A673 (cell line): Measurements from ENCODE around the gene ZNF599. TPM values are rescaled to one million over a fixed set of nuclear protein-coding genes. Genes with fewer than 3 reads are reported as not detected.
A peak's percentile ranks its signal among the peaks of the same experiment; 100 is the strongest.

Experiments
- BruUV-seq: library from RNA; stranded (reverse); fragments of 400-500 nt; replicated peaks from 2 replicates; lab custom pipeline; 2021; lab: Mats Ljungman, UMichigan
- CTCF ChIA-PET: fragments of 300-600 bp; sonication (Branson Sonifier 250); formaldehyde crosslinking; loops from one replicate; lab custom pipeline; 2022; ENCODE audit warnings: antibody characterized with exemption; lab: Charles Lee
- POLR2A ChIA-PET: fragments of 300-600 bp; sonication (Branson Sonifier 250); formaldehyde crosslinking; loops from one replicate; lab custom pipeline; 2022; ENCODE audit warnings: antibody characterized with exemption; ENCODE audit not compliant: low non-redundant PET; lab: Charles Lee
- DNase-seq: peaks from one replicate; pipeline ENCODE4 v3.0.0-alpha.2; 2015; ENCODE audit warnings: low spot score
- H3K27ac ChIP-seq: fragments of 200-600 bp; sonication (generic); 2 replicates; pipeline ENCODE4 v1.5.1; 2016; ENCODE audit warnings: mixed run types, low read depth, mild to moderate bottlenecking, mixed read lengths, antibody characterized with exemption, low read length; ENCODE audit not compliant: poor library complexity, severe bottlenecking
- H3K27me3 ChIP-seq: fragments of 200-600 bp; sonication (generic); replicated peaks from 2 replicates; pipeline ENCODE4 v1.6.1; 2017; ENCODE audit warnings: mixed run types, low read depth, mild to moderate bottlenecking, mixed read lengths, antibody characterized with exemption, low read length; ENCODE audit not compliant: insufficient read depth, poor library complexity
- H3K36me3 ChIP-seq: fragments of 200-600 bp; sonication (generic); 2 replicates; pipeline ENCODE4 v1.6.1; 2016; ENCODE audit warnings: mixed run types, mild to moderate bottlenecking, mixed read lengths, antibody characterized with exemption, low read length; ENCODE audit not compliant: insufficient read depth, poor library complexity, severe bottlenecking
- H3K4me1 ChIP-seq: fragments of 200-600 bp; sonication (generic); 2 replicates; pipeline ENCODE4 v1.6.1; 2017; ENCODE audit warnings: mixed run types, mild to moderate bottlenecking, mixed read lengths, antibody characterized with exemption, low read length; ENCODE audit not compliant: insufficient read depth, poor library complexity, severe bottlenecking
- H3K4me3 ChIP-seq: fragments of 200-600 bp; sonication (generic); 2 replicates; pipeline ENCODE4 v1.5.1; 2016; ENCODE audit warnings: low read depth, mixed run types, mild to moderate bottlenecking, mixed read lengths, low read length; ENCODE audit not compliant: poor library complexity, severe bottlenecking
- H3K9me3 ChIP-seq: fragments of 200-600 bp; sonication (generic); 2 replicates; pipeline ENCODE4 v1.6.1; 2016; ENCODE audit warnings: mixed run types, low read depth, mild to moderate bottlenecking, mixed read lengths, antibody characterized with exemption, low read length; ENCODE audit not compliant: poor library complexity, severe bottlenecking
- CTCF ChIP-seq: fragments of 300-800, 200-600 bp; sonication (generic); conservative IDR thresholded peaks from 2 replicates; pipeline ENCODE4 v1.5.1; 2017; ENCODE audit warnings: low read depth, mild to moderate bottlenecking, antibody characterized with exemption, low read length, moderate library complexity, mixed read lengths
- EZH2 ChIP-seq: fragments of 200-600 bp; sonication (generic); IDR thresholded peaks from 2 replicates; pipeline ENCODE4 v1.6.1; 2017; ENCODE audit warnings: borderline replicate concordance, low read depth, mild to moderate bottlenecking, mixed read lengths, antibody characterized with exemption, low read length; ENCODE audit not compliant: poor library complexity, severe bottlenecking
- intact Hi-C: fragments of 100-400 bp; cut with micrococcal nuclease; formaldehyde crosslinking; loops from one replicate; pipeline ENCODE4 v1.10.0; 2022; ENCODE audit not compliant: unreplicated experiment
- total RNA-seq: library from RNA; stranded (reverse); gene quantifications from 2 replicates; pipeline ENCODE4 v1.2.3, GENCODE V29; 2021

Gene ZNF599
- total RNA-seq, 1 experiment from 2014 or later, result 6.0 TPM

- TF ChIP-seq CTCF (no peak), EZH2 (no peak)
- intact Hi-C loops, result no loop called here
- H3K4me1 ChIP-seq, result no peaks in the 10 kb centered on the region
- no peak for DNase-seq
- H3K27ac ChIP-seq, result no peak overlapping the region
- CTCF ChIA-PET, result no interaction called here
- H3K27me3 ChIP-seq, result no peaks in the 10 kb centered on the region
- H3K9me3 ChIP-seq, result no peaks in the 10 kb centered on the region
- no TSS peak for BruUV-seq
- POLR2A ChIA-PET, result no interaction called here
- H3K36me3 ChIP-seq, result no peaks in the 10 kb centered on the region
- H3K4me3 ChIP-seq, result no peak overlapping the region
These were observed 5.3 kb upstream of the ZNF599 start for GRCh38 chr19:34778342-34778741.

- no peaks in the 10 kb centered on the region for H3K4me1 ChIP-seq
- no peak overlapping the region for H3K27ac ChIP-seq
- intact Hi-C loops, result no loop called here
- no peaks in the 10 kb centered on the region for H3K27me3 ChIP-seq
- no peak for DNase-seq
- H3K36me3 ChIP-seq, result no peaks in the 10 kb centered on the region
- H3K9me3 ChIP-seq, result no peaks in the 10 kb centered on the region
- CTCF ChIA-PET, result no interaction called here
- no TSS peak for BruUV-seq
- TF ChIP-seq CTCF (no peak), EZH2 (no peak)
- no peak overlapping the region for H3K4me3 ChIP-seq
- POLR2A ChIA-PET, result no interaction called here
These were observed 1.8 kb upstream of the ZNF599 start for GRCh38 chr19:34774857-34775256.

GRCh38 chr19:34773555-34773864, 495 bp upstream of the ZNF599 start:
- POLR2A ChIA-PET, result no interaction called here
- CTCF ChIA-PET, result no interaction called here
- no peak for DNase-seq

More at GRCh38 chr19:34773555-34773864, 495 bp upstream of the ZNF599 start:
- no peaks in the 10 kb centered on the region for H3K27me3 ChIP-seq
- no TSS peak for BruUV-seq
- H3K27ac ChIP-seq, result no peak overlapping the region
- no peak for TF ChIP-seq CTCF
- no peak for TF ChIP-seq EZH2
- intact Hi-C loops, result loop anchor here (2.0 kb wide), 1 partner anchor 39 kb away; the partner anchor contains the start of gene ZNF181
- no peaks in the 10 kb centered on the region for H3K4me1 ChIP-seq
- no peaks in the 10 kb centered on the region for H3K9me3 ChIP-seq
- H3K4me3 ChIP-seq, result peak overlapping the region; percentile 84
- no peaks in the 10 kb centered on the region for H3K36me3 ChIP-seq
